HepG2 (cell line): ENCODE data around the gene GSTM4. TPM values are rescaled to one million over a fixed set of nuclear protein-coding genes. Genes with fewer than 3 reads are reported as not detected.
A peak's percentile ranks its signal among the peaks of the same experiment; 100 is the strongest.

Experiments
- ATAC-seq: fragments of 200-7000 bp; cut with Tn5 transposase; 3 replicates; pipeline ENCODE4 v1.9.1; 2020; ENCODE audit warnings: mild to moderate bottlenecking, moderate library complexity
- BruUV-seq: library from RNA; stranded (reverse); fragments of 400-500 nt; replicated peaks from 2 replicates; lab custom pipeline; 2021; lab: Mats Ljungman, UMichigan
- CTCF ChIA-PET: fragments of 300-600 bp; formaldehyde crosslinking; extraction: SDS; loops from one replicate; lab custom pipeline; 2021; ENCODE audit warnings: low total read pairs, inconsistent platforms, low intra/inter-chr PET ratio; lab: Yijun Ruan, JAX
- POLR2A ChIA-PET: fragments of 350-600 bp; sonication (Branson Sonifier 250); formaldehyde crosslinking; loops from one replicate; lab custom pipeline; 2020; ENCODE audit warnings: antibody characterized with exemption, inconsistent platforms; lab: Yijun Ruan, JAX
- DNase-seq: peaks from one replicate; pipeline ENCODE4 v3.0.0-alpha.2; 2015; ENCODE audit warnings: low spot score
- FAIRE-seq: peaks from 3 replicates; lab custom pipeline; 2011; peaks lifted over from hg19 to GRCh38; lab: Jason Lieb, UNC
- H2AFZ ChIP-seq: one replicate; pipeline ENCODE4 v1.6.1; 2011; ENCODE audit warnings: low read length, inconsistent platforms
- H3K27ac ChIP-seq: fragments of 300-600 bp; 3 replicates; pipeline ENCODE4 v1.8.0; 2011; ENCODE audit warnings: mixed run types, mild to moderate bottlenecking, mixed read lengths, low read length, inconsistent platforms; ENCODE audit not compliant: insufficient read depth; ENCODE audit errors: extremely low read length
- H3K27me3 ChIP-seq, 2 experiments: fragments of 200-600 bp in 1 of 2; 2 replicates in 1 of 2; 3 replicates in 1 of 2; pipeline versions ENCODE4 v1.6.0 to v1.8.0; 2011; ENCODE audit warnings: low read length in 2 of 2, mild to moderate bottlenecking in 2 of 2, moderate library complexity in 2 of 2, inconsistent platforms in 1 of 2; ENCODE audit not compliant: insufficient read depth in 2 of 2, control insufficient read depth in 1 of 2
- H3K36me3 ChIP-seq, 2 experiments: fragments of 200-600 bp in 1 of 2; replicated peaks in 1 of 2; 2 replicates in 1 of 2; 3 replicates in 1 of 2; pipeline versions ENCODE4 v1.5.1 to v1.8.0; 2011; ENCODE audit warnings: low read length in 2 of 2, inconsistent platforms in 1 of 2; ENCODE audit not compliant: insufficient read depth in 2 of 2, control insufficient read depth in 1 of 2
- H3K4me1 ChIP-seq: 2 replicates; pipeline ENCODE4 v1.5.1; 2012; ENCODE audit warnings: low read length, inconsistent platforms; ENCODE audit not compliant: insufficient read depth
- H3K4me2 ChIP-seq: 2 replicates; pipeline ENCODE4 v1.6.0; 2011; ENCODE audit warnings: low read depth, low read length, inconsistent platforms
- H3K4me3 ChIP-seq, 3 experiments: fragments of 200-600 bp in 1 of 3; sonication (generic), shearing (Covaris generic) in 1 of 3; replicated peaks in 1 of 3; 2 replicates each; pipeline ENCODE4 v1.5.1; 2011 to 2016; ENCODE audit warnings: low read length in 3 of 3, inconsistent platforms in 2 of 3, low read depth in 2 of 3, mild to moderate bottlenecking in 2 of 3, control low read depth in 1 of 3, mixed read lengths in 1 of 3; ENCODE audit not compliant: insufficient read depth in 1 of 3
- H3K79me2 ChIP-seq: one replicate; pipeline ENCODE4 v1.6.1; 2011; ENCODE audit warnings: low read length, inconsistent platforms; ENCODE audit not compliant: insufficient read depth
- H3K9ac ChIP-seq: 2 replicates; pipeline ENCODE4 v1.6.0; 2011; ENCODE audit warnings: mild to moderate bottlenecking, low read depth, low read length, inconsistent platforms; ENCODE audit not compliant: insufficient read depth
- H3K9me3 ChIP-seq: 2 replicates; pipeline ENCODE4 v1.5.1; 2012; ENCODE audit warnings: mild to moderate bottlenecking, low read length
- H4K20me1 ChIP-seq: 2 replicates; pipeline ENCODE4 v1.6.0; 2011; ENCODE audit warnings: inconsistent platforms, mild to moderate bottlenecking, low read length, moderate library complexity; ENCODE audit not compliant: insufficient read depth
- MIER2 ChIP-seq: IDR thresholded peaks from 2 replicates; pipeline ENCODE4 v1.6.1; 2016; ENCODE audit warnings: missing biosample characterization, missing genetic modification reagents
- MXD4 ChIP-seq: IDR thresholded peaks from 2 replicates; pipeline ENCODE4 v1.6.1; 2016; ENCODE audit warnings: mild to moderate bottlenecking, missing biosample characterization, missing genetic modification reagents
- MYC ChIP-seq: sonication (generic); formaldehyde crosslinking; IDR thresholded peaks from 2 replicates; pipeline ENCODE4 v1.9.0; 2021; ENCODE audit warnings: missing genetic modification reagents, borderline replicate concordance
- PAWR ChIP-seq: sonication (generic); formaldehyde crosslinking; IDR thresholded peaks from 2 replicates; pipeline ENCODE4 v1.4.0; 2020; ENCODE audit warnings: missing genetic modification reagents, mild to moderate bottlenecking, borderline replicate concordance
- SMAD3 ChIP-seq: sonication (generic); formaldehyde crosslinking; IDR thresholded peaks from 2 replicates; pipeline ENCODE4 v1.4.0; 2020; ENCODE audit warnings: missing genetic modification reagents
- ZBTB1 ChIP-seq: sonication (generic); formaldehyde crosslinking; IDR thresholded peaks from 2 replicates; pipeline ENCODE4 v1.4.0; 2020; ENCODE audit warnings: missing genetic modification reagents, borderline replicate concordance
- ZNF782 ChIP-seq: sonication (generic); formaldehyde crosslinking; IDR thresholded peaks from 2 replicates; pipeline ENCODE4 v1.4.0; 2020; ENCODE audit warnings: missing genetic modification reagents, mild to moderate bottlenecking, borderline replicate concordance
- WGBS: methylation state at CpG from one replicate; pipeline ENCODE4 v1.1.6; 2017; ENCODE audit warnings: low lambda C conversion rate; 5-methylcytosine and 5-hydroxymethylcytosine counted together
- in situ Hi-C: cut with HindIII; loops from 2 replicates; pipeline ENCODE4 v1.10.0; 2017; ENCODE audit warnings: low pct_unique_long_range_greater_than_20kb; ENCODE audit not compliant: extremely low pct_ligation_motif_present
- intact Hi-C: fragments of 100-400 bp; cut with micrococcal nuclease; formaldehyde crosslinking; loops from one replicate; pipeline ENCODE4 v1.10.0; 2022; ENCODE audit not compliant: unreplicated experiment
- polyA plus RNA-seq, 8 experiments: library from polyadenylated mRNA; depleted of rRNA in 3 of 8; stranded (reverse) in 7 of 8; unstranded in 1 of 8; fragments of >200 nt; fragmentation: Illumina TruSeq in 4 of 8; extraction: Trizol in 4 of 8; gene quantifications; 2 replicates each; pipeline versions ENCODE4 v1.2.1 to v1.2.3, GENCODE V29; 2011 to 2016; ENCODE audit warnings: low read depth in 4 of 8, missing spikeins in 1 of 8, mixed read lengths in 1 of 8; ENCODE audit not compliant: insufficient read depth in 1 of 8
- total RNA-seq, 5 experiments: library from RNA; depleted of rRNA; stranded (reverse); fragments of >200 nt; fragmentation: Illumina TruSeq; extraction: Trizol; gene quantifications; 2 replicates each; pipeline ENCODE4 v1.2.3, GENCODE V29; 2016; ENCODE audit warnings: low read depth in 1 of 5
- TF ChIP-seq, protein P1 (sequence below): sonication (generic); formaldehyde crosslinking; IDR thresholded peaks from 2 replicates; pipeline ENCODE4 v1.5.0; 2020; ENCODE audit warnings: missing genetic modification reagents
- TF ChIP-seq, protein P2 (sequence below): sonication (generic); formaldehyde crosslinking; IDR thresholded peaks from 2 replicates; pipeline ENCODE4 v1.5.1; 2020; ENCODE audit warnings: mild to moderate bottlenecking, missing genetic modification reagents, moderate library complexity

Gene GSTM4
- total and polyA plus RNA-seq, 2 of the 13 experiments (the other 11 are each of a cell fraction or from before 2014, with no cell fraction given): 25.3 to 40.8 TPM

GRCh38 chr1:109635862-109636200 is 20.1 kb upstream of the GSTM4 start:
- Histone ChIP-seq H3K27me3 (no peaks in the 10 kb centered on the region), H3K36me3 (peaks cover 10% of the 10 kb centered on the region in 2 experiments), H3K4me2 (peak overlapping the region; percentile 76), H3K4me3 (peak overlapping the region in 1 of 3 experiments; percentile 52; a peak in 2 of 6 replicates), H3K9me3 (no peaks in the 10 kb centered on the region), H3K4me1 (peaks cover 27% of the 10 kb centered on the region), H3K9ac (no peak overlapping the region), H3K79me2 (no peaks in the 10 kb centered on the region), H2AFZ (no peak overlapping the region), H3K27ac (peak overlapping the region; percentile 39), H4K20me1 (no peaks in the 10 kb centered on the region)
- CTCF ChIA-PET: no interaction called here
- DNase-seq (no peak), ATAC-seq (no peak; the same call in 2 of the 3 replicates), FAIRE-seq (no peak)
- 73% methylated on average over 2 of the region's 2 CpGs for WGBS
- intact Hi-C loops (no loop called here), in situ Hi-C loops (no loop called here)
- POLR2A ChIA-PET: interaction anchor here (0.9 to 2.2 kb wide), 7 partner anchors 10 to 90 kb away, joined by 3 to 14 read pairs (median 4); partner anchors contain the start of genes AMPD2, GNAI3, GNAT2 and GSTM4
- TF ChIP-seq ZNF782 (CRISPR knock-in tag) (no peak), MYC (CRISPR knock-in tag) (no peak), MXD4 (CRISPR knock-in tag) (no peak), MIER2 (CRISPR knock-in tag) (no peak), ZBTB1 (CRISPR knock-in tag) (no peak), SMAD3 (no peak)
- TF ChIP-seq, all 625 proteins: peak for 0
- no TSS peak for BruUV-seq

DNA sequence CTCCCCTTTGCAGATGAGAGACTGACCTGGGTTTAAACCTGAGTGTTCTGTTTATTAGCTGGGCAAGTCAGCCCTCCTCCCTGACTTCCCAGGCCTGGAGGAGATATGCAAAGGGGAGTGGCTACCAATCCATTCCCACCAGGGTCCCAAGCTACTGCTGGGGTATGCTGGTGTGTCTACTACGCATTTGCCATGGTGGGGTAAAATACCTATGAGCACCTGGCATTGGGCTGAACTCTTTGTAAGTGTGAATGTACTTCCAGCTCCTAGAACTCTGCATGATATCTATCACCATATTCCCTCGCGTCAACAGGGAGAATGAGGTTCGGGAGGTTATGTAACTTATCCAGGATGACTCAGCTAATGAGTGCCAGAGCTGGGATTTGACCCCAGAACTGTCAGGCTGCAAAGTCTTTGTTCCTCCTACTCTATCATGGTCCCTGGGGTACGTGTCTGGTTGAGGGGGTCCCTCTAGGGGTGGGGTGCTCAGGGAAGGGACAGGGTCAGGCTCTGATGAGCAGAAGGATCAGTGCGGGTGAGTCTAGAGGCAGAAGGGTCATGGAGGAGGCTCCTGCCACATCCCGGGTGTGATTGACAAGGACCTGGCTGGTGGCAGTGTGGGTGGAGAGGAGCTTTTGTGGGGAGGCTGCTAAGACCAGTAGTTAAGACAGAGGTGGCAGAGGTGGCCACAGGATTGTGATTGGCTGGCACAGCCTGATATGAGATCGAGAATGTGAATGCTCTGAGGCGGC is 19.5 kb upstream of the GSTM4 start:
- H3K27ac ChIP-seq: peak overlapping the region; percentile 39
- intact Hi-C loops: no loop called here
- no peak for TF ChIP-seq PAWR (CRISPR knock-in tag)
- TF ChIP-seq, protein P1, sequence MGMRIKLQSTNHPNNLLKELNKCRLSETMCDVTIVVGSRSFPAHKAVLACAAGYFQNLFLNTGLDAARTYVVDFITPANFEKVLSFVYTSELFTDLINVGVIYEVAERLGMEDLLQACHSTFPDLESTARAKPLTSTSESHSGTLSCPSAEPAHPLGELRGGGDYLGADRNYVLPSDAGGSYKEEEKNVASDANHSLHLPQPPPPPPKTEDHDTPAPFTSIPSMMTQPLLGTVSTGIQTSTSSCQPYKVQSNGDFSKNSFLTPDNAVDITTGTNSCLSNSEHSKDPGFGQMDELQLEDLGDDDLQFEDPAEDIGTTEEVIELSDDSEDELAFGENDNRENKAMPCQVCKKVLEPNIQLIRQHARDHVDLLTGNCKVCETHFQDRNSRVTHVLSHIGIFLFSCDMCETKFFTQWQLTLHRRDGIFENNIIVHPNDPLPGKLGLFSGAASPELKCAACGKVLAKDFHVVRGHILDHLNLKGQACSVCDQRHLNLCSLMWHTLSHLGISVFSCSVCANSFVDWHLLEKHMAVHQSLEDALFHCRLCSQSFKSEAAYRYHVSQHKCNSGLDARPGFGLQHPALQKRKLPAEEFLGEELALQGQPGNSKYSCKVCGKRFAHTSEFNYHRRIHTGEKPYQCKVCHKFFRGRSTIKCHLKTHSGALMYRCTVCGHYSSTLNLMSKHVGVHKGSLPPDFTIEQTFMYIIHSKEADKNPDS (CRISPR knock-in tag): no peak
- TF ChIP-seq, protein P2, sequence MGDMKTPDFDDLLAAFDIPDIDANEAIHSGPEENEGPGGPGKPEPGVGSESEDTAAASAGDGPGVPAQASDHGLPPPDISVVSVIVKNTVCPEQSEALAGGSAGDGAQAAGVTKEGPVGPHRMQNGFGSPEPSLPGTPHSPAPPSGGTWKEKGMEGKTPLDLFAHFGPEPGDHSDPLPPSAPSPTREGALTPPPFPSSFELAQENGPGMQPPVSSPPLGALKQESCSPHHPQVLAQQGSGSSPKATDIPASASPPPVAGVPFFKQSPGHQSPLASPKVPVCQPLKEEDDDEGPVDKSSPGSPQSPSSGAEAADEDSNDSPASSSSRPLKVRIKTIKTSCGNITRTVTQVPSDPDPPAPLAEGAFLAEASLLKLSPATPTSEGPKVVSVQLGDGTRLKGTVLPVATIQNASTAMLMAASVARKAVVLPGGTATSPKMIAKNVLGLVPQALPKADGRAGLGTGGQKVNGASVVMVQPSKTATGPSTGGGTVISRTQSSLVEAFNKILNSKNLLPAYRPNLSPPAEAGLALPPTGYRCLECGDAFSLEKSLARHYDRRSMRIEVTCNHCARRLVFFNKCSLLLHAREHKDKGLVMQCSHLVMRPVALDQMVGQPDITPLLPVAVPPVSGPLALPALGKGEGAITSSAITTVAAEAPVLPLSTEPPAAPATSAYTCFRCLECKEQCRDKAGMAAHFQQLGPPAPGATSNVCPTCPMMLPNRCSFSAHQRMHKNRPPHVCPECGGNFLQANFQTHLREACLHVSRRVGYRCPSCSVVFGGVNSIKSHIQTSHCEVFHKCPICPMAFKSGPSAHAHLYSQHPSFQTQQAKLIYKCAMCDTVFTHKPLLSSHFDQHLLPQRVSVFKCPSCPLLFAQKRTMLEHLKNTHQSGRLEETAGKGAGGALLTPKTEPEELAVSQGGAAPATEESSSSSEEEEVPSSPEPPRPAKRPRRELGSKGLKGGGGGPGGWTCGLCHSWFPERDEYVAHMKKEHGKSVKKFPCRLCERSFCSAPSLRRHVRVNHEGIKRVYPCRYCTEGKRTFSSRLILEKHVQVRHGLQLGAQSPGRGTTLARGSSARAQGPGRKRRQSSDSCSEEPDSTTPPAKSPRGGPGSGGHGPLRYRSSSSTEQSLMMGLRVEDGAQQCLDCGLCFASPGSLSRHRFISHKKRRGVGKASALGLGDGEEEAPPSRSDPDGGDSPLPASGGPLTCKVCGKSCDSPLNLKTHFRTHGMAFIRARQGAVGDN (CRISPR knock-in tag): 0 out of 2 replicates have a peak, but pooled peaks have one; percentile 30

More for the DNA sequence above, 19.5 kb upstream of the GSTM4 start:
- Histone ChIP-seq H4K20me1 (no peaks in the 10 kb centered on the region), H3K9me3 (no peaks in the 10 kb centered on the region), H3K4me2 (peak overlapping the region; percentile 76), H3K79me2 (no peaks in the 10 kb centered on the region), H3K4me1 (peaks cover 27% of the 10 kb centered on the region), H3K27me3 (no peaks in the 10 kb centered on the region), H3K9ac (no peak overlapping the region), H2AFZ (no peak overlapping the region), H3K36me3 (peaks cover 5 to 6% of the 10 kb centered on the region in 2 experiments; a peak in 3 of 5 replicates), H3K4me3 (peak overlapping the region in 2 of 3 experiments; percentile 24 to 52; a peak in 3 of 6 replicates)
- ATAC-seq (peak; percentile 35), DNase-seq (peak; percentile 46), FAIRE-seq (peak; percentile 76)
- ChIA-PET CTCF (no interaction called here), POLR2A (interaction anchor here (0.9 to 2.2 kb wide), 7 partner anchors 11 to 127 kb away, joined by 3 to 14 read pairs (median 4); partner anchors contain the start of genes AMPD2, EPS8L3, GNAI3 and GNAT2)
- in situ Hi-C loops: no loop called here
- BruUV-seq: no TSS peak
- WGBS: 25% methylated on average over 8 of the region's 9 CpGs
